Endothelial cell of umbilical vein (primary cell): Measurements from ENCODE around the gene RNF213. TPM values are rescaled to one million over a fixed set of nuclear protein-coding genes. Genes with fewer than 3 reads are reported as not detected.
A peak's percentile ranks its signal among the peaks of the same experiment; 100 is the strongest.
"Not testable (repeated sequence)": the region's sequence is repeated elsewhere in the genome, so short reads cannot be mapped to it uniquely, and the experiment has no call there.

Source experiments
- BruUV-seq: library from RNA; stranded (reverse); fragments of 400-500 nt; replicated peaks from 2 replicates; lab custom pipeline; 2021; lab: Mats Ljungman, UMichigan
- CTCF ChIA-PET: fragments of 300-600, 350-600 bp; sonication (Branson Sonifier 250); formaldehyde crosslinking; loops from one replicate; lab custom pipeline; 2021; ENCODE audit warnings: antibody characterized with exemption, inconsistent platforms; lab: Charles Lee
- POLR2A ChIA-PET: fragments of 300-600, 350-600 bp; sonication (Branson Sonifier 250); formaldehyde crosslinking; loops from one replicate; lab custom pipeline; 2021; ENCODE audit warnings: antibody characterized with exemption, inconsistent platforms; lab: Charles Lee
- DNase-seq: peaks from one replicate; pipeline ENCODE4 v3.0.0-alpha.2; 2011; ENCODE audit warnings: low read depth, low spot score
- FAIRE-seq: peaks from 2 replicates; lab custom pipeline; 2011; peaks lifted over from hg19 to GRCh38; lab: Jason Lieb, UNC
- H2AFZ ChIP-seq: 2 replicates; pipeline ENCODE4 v1.6.0; 2012; ENCODE audit warnings: low read depth, low read length, control low read depth, inconsistent platforms
- H3K27ac ChIP-seq: 2 replicates; pipeline ENCODE4 v1.5.1; 2011; ENCODE audit warnings: low read depth, mild to moderate bottlenecking, control low read depth, low read length, moderate library complexity; ENCODE audit not compliant: insufficient read depth
- H3K27me3 ChIP-seq, 2 experiments: 2 replicates each; pipeline versions ENCODE4 v1.6.0 to v1.6.1; 2011; ENCODE audit warnings: low read length in 2 of 2, mixed read lengths in 1 of 2; ENCODE audit not compliant: control insufficient read depth in 2 of 2, insufficient read depth in 2 of 2
- H3K36me3 ChIP-seq, 2 experiments: 2 replicates in 1 of 2; 3 replicates in 1 of 2; pipeline ENCODE4 v1.5.1; 2011; ENCODE audit warnings: low read length in 2 of 2, mild to moderate bottlenecking in 1 of 2, moderate library complexity in 1 of 2; ENCODE audit not compliant: control insufficient read depth in 2 of 2, insufficient read depth in 2 of 2; ENCODE audit errors: extremely low read depth in 1 of 2
- H3K4me1 ChIP-seq: 3 replicates; pipeline ENCODE4 v1.5.1; 2011; ENCODE audit warnings: mild to moderate bottlenecking, low read length; ENCODE audit not compliant: control insufficient read depth, insufficient read depth; ENCODE audit errors: extremely low read depth
- H3K4me2 ChIP-seq: 2 replicates; pipeline ENCODE4 v1.6.1; 2011; ENCODE audit warnings: low read length, control low read depth, mixed read lengths; ENCODE audit not compliant: insufficient read depth
- H3K4me3 ChIP-seq, 3 experiments: fragments of 200-600 bp in 1 of 3; sonication (generic), shearing (Covaris generic) in 1 of 3; replicated peaks in 1 of 3; 2 replicates each; pipeline ENCODE4 v1.5.1; 2011 to 2016; ENCODE audit warnings: control low read depth in 3 of 3, low read length in 3 of 3, mild to moderate bottlenecking in 2 of 3, inconsistent platforms in 1 of 3, low read depth in 1 of 3, moderate library complexity in 1 of 3; ENCODE audit not compliant: insufficient read depth in 1 of 3
- H3K79me2 ChIP-seq: 2 replicates; pipeline ENCODE4 v1.6.0; 2012; ENCODE audit warnings: low read length, inconsistent platforms; ENCODE audit not compliant: control insufficient read depth, insufficient read depth
- H3K9ac ChIP-seq: replicated peaks from 2 replicates; pipeline ENCODE3; 2011; ENCODE audit warnings: low read length, control low read depth; ENCODE audit not compliant: insufficient read depth; ENCODE audit errors: extremely low read depth
- H3K9me1 ChIP-seq: replicated peaks from 3 replicates; pipeline ENCODE4 v1.6.0; 2011; ENCODE audit warnings: mild to moderate bottlenecking, low read length; ENCODE audit not compliant: control insufficient read depth, insufficient read depth; ENCODE audit errors: extremely low read depth
- H3K9me3 ChIP-seq: replicated peaks from 2 replicates; pipeline ENCODE4 v1.5.1; 2012; ENCODE audit warnings: low read length, inconsistent platforms; ENCODE audit not compliant: control insufficient read depth, insufficient read depth
- H4K20me1 ChIP-seq: replicated peaks from 2 replicates; pipeline ENCODE3; 2011; ENCODE audit warnings: mild to moderate bottlenecking, low read length; ENCODE audit not compliant: control insufficient read depth, insufficient read depth; ENCODE audit errors: extremely low read depth
- GATA2 ChIP-seq: IDR thresholded peaks from 2 replicates; pipeline ENCODE4 v1.7.0; 2011; ENCODE audit warnings: low read depth, mild to moderate bottlenecking, moderate library complexity, mixed read lengths, low read length; ENCODE audit not compliant: insufficient read length, insufficient read depth
- MAX ChIP-seq: IDR thresholded peaks from 2 replicates; pipeline ENCODE4 v1.6.1; 2011; ENCODE audit not compliant: insufficient read depth, insufficient read length
- POLR2AphosphoS5 ChIP-seq: IDR thresholded peaks from 2 replicates; pipeline ENCODE4 v1.6.1; 2012; ENCODE audit warnings: low read depth, mild to moderate bottlenecking, control low read depth, low read length, moderate library complexity; ENCODE audit not compliant: insufficient read depth
- dilution Hi-C: fragments of 300-500 bp; cut with MboI; formaldehyde crosslinking; loops from one replicate; pipeline ENCODE4 v1.15.0; 2019; ENCODE audit warnings: low sequenced_read_pairs; ENCODE audit not compliant: extremely low pct_ligation_motif_present
- intact Hi-C: fragments of 100-400 bp; cut with micrococcal nuclease; formaldehyde crosslinking; loops from one replicate; pipeline ENCODE4 v1.10.0; 2022
- polyA plus RNA-seq, 4 experiments: library from polyadenylated mRNA; depleted of rRNA in 3 of 4; stranded (reverse) in 3 of 4; unstranded in 1 of 4; fragments of >200 nt; gene quantifications; 2 replicates each; pipeline versions ENCODE4 v1.2.1 to v1.2.3, GENCODE V29; 2011 to 2012; ENCODE audit warnings: missing spikeins in 1 of 4
- total RNA-seq: library from RNA; stranded (reverse); gene quantifications from 2 replicates; pipeline ENCODE4 v1.2.3, GENCODE V29; 2021

Gene RNF213
- total and polyA plus RNA-seq, 2 donors (not counting 3 experiments of a cell fraction or from before 2014, with no cell fraction given), result 36.5 to 116 TPM

- peak overlapping the region; percentile 13 for H2AFZ ChIP-seq
- dilution Hi-C loops, result no loop called here
- BruUV-seq, result no TSS peak
Observed at GRCh38 chr17:80257716-80258213, 2.9 kb upstream of the RNF213 start.

GRCh38 chr17:80258296-80258695 lies 2.4 kb upstream of the RNF213 start:
- H3K4me3 ChIP-seq, H3K9ac ChIP-seq, H3K4me2 ChIP-seq, H2AFZ ChIP-seq, dilution Hi-C loops, H3K27ac ChIP-seq, H4K20me1 ChIP-seq, DNase-seq, H3K27me3 ChIP-seq, BruUV-seq, H3K9me3 ChIP-seq, intact Hi-C loops, H3K9me1 ChIP-seq, H3K36me3 ChIP-seq, POLR2A ChIA-PET, CTCF ChIA-PET, FAIRE-seq: not testable (repeated sequence)
- Histone ChIP-seq H3K79me2 (peaks cover 10% of the 10 kb centered on the region), H3K4me1 (peaks cover 38% of the 10 kb centered on the region)

More at GRCh38 chr17:80257716-80258213, 2.9 kb upstream of the RNF213 start:
- Histone ChIP-seq H3K9ac (no peak overlapping the region), H3K4me3 (no peak overlapping the region), H3K9me3 (no peaks in the 10 kb centered on the region), H3K9me1 (no peaks in the 10 kb centered on the region), H3K4me1 (peaks cover 33% of the 10 kb centered on the region), H4K20me1 (no peaks in the 10 kb centered on the region), H3K4me2 (no peak overlapping the region), H3K27me3 (no peaks in the 10 kb centered on the region), H3K27ac (no peak overlapping the region), H3K36me3 (no peaks in the 10 kb centered on the region), H3K79me2 (peaks cover 8% of the 10 kb centered on the region)
- no peak for TF ChIP-seq MAX
- TF ChIP-seq GATA2, result no peak
- TF ChIP-seq POLR2AphosphoS5, result no peak
- ChIA-PET POLR2A (no interaction called here), CTCF (no interaction called here)
- DNase-seq, result no peak
- intact Hi-C loops, result no loop called here
- no peak for FAIRE-seq
